Prostate gland (tissue), 2 donors: ENCODE measurements around the gene CARS2.

Experiments used
- CTCF ChIP-seq, 4 experiments: fragments of 200-600 bp in 2 of 4; fragments of 450-650 bp in 2 of 4; sonication (generic) in 2 of 4; IDR thresholded peaks; 1 replicate in 3 of 4; 2 replicates in 1 of 4; pipeline ENCODE4 v1.5.1; 2016 to 2019; ENCODE audit warnings: antibody characterized with exemption in 4 of 4, mild to moderate bottlenecking in 2 of 4, moderate library complexity in 2 of 4
- POLR2A ChIP-seq: fragments of 450-650 bp; IDR thresholded peaks from one replicate; pipeline ENCODE4 v1.6.1; 2016; ENCODE audit warnings: antibody characterized with exemption, mild to moderate bottlenecking

- TF ChIP-seq CTCF (IDR thresholded peaks at IDR 0.05) = no peak
- TF ChIP-seq POLR2A = no peak
These were observed 40.2 kb downstream of the CARS2 start for GRCh38 chr13:110665491-110666254.
